GM06990 (cell line): Measurements from ENCODE around the gene ZNF646.

ENCODE experiments used
- DNase-seq: peaks from one replicate; pipeline ENCODE4 v3.0.0-alpha.2; 2011; ENCODE audit not compliant: insufficient read length; ENCODE audit errors: extremely low read depth
- H3K27me3 ChIP-seq: replicated peaks from 2 replicates; pipeline ENCODE4 v1.6.0; 2011; ENCODE audit warnings: low read length; ENCODE audit not compliant: control insufficient read depth, insufficient read depth
- H3K36me3 ChIP-seq: 2 replicates; pipeline ENCODE4 v1.5.1; 2011; ENCODE audit warnings: low read length; ENCODE audit not compliant: control insufficient read depth, insufficient read depth
- H3K4me3 ChIP-seq: replicated peaks from 2 replicates; pipeline ENCODE4 v1.5.1; 2011; ENCODE audit warnings: low read depth, mild to moderate bottlenecking, control low read depth, low read length
- CTCF ChIP-seq: IDR thresholded peaks from 2 replicates; pipeline ENCODE4 v1.5.1; 2011; ENCODE audit warnings: low read length, control low read depth, mild to moderate bottlenecking, inconsistent platforms; ENCODE audit not compliant: insufficient read depth, poor library complexity, severe bottlenecking

The ZNF646 gene

GRCh38 chr16:31131416-31131815, 57.2 kb downstream of the ZNF646 start:
- Histone ChIP-seq H3K27me3 (no peaks in the 10 kb centered on the region), H3K36me3 (peaks cover 10% of the 10 kb centered on the region), H3K4me3 (no peak overlapping the region)
- no peak for TF ChIP-seq CTCF
- no peak for DNase-seq

- DNase-seq: no peak
- no peaks in the 10 kb centered on the region for H3K27me3 ChIP-seq
- no peak for TF ChIP-seq CTCF
- H3K4me3 ChIP-seq: no peak overlapping the region
- H3K36me3 ChIP-seq: peaks cover 10% of the 10 kb centered on the region
Observed at GRCh38 chr16:31131841-31132271, 57.6 kb downstream of the ZNF646 start.

- no peak for DNase-seq
- no peak overlapping the region for H3K4me3 ChIP-seq
- no peak for TF ChIP-seq CTCF
- H3K36me3 ChIP-seq: peaks cover 9% of the 10 kb centered on the region
- H3K27me3 ChIP-seq: no peaks in the 10 kb centered on the region
Observed at GRCh38 chr16:31132303-31132979, 58.2 kb downstream of the ZNF646 start.

- H3K4me3 ChIP-seq: no peak overlapping the region
- peaks cover 9% of the 10 kb centered on the region for H3K36me3 ChIP-seq
- TF ChIP-seq CTCF: no peak
- H3K27me3 ChIP-seq: no peaks in the 10 kb centered on the region
- DNase-seq: no peak
Observed at GRCh38 chr16:31133046-31133501, 58.9 kb downstream of the ZNF646 start.
